Liver (tissue), 9 donors: ENCODE data around the gene TRMO. TPM values are rescaled to one million over a fixed set of nuclear protein-coding genes. Genes with fewer than 3 reads are reported as not detected.

Source experiments
- DNase-seq: peaks from one replicate; pipeline ENCODE4 v3.0.0-alpha.2; 2017; ENCODE audit warnings: low spot score
- H3K27ac ChIP-seq, 2 donors: one replicate each; pipeline ENCODE4 v1.7.0; 2013; ENCODE audit warnings: inconsistent platforms in 2 of 2, low read length in 2 of 2, control low read depth in 1 of 2, low read depth in 1 of 2, mild to moderate bottlenecking in 1 of 2
- H3K27me3 ChIP-seq, 4 donors: one replicate each; pipeline versions ENCODE4 v1.6.1 to v1.7.0; 2013; ENCODE audit warnings: low read length in 3 of 4, inconsistent platforms in 1 of 4, mild to moderate bottlenecking in 1 of 4, moderate library complexity in 1 of 4; ENCODE audit not compliant: control insufficient read depth in 4 of 4, insufficient read depth in 4 of 4
- H3K36me3 ChIP-seq, 4 donors: one replicate each; pipeline versions ENCODE4 v1.6.1 to v1.7.0; 2013; ENCODE audit warnings: low read length in 3 of 4, mild to moderate bottlenecking in 3 of 4, low read depth in 1 of 4, moderate library complexity in 1 of 4; ENCODE audit not compliant: control insufficient read depth in 4 of 4, insufficient read depth in 3 of 4
- H3K4me1 ChIP-seq, 4 donors: one replicate each; pipeline versions ENCODE4 v1.6.1 to v1.7.0; 2013; ENCODE audit warnings: low read length in 3 of 4, mild to moderate bottlenecking in 3 of 4, moderate library complexity in 1 of 4; ENCODE audit not compliant: control insufficient read depth in 4 of 4, insufficient read depth in 4 of 4
- H3K4me3 ChIP-seq, 3 donors: one replicate each; pipeline versions ENCODE4 v1.6.1 to v1.7.0; 2013; ENCODE audit warnings: low read length in 3 of 3, control low read depth in 1 of 3, low read depth in 1 of 3, mild to moderate bottlenecking in 1 of 3
- H3K9ac ChIP-seq, 2 donors: one replicate each; pipeline ENCODE4 v1.7.0; 2013; ENCODE audit warnings: low read length in 2 of 2, mild to moderate bottlenecking in 2 of 2, moderate library complexity in 2 of 2, control low read depth in 1 of 2, low read depth in 1 of 2
- H3K9me3 ChIP-seq, 4 donors: one replicate each; pipeline versions ENCODE4 v1.6.1 to v1.7.0; 2013; ENCODE audit warnings: low read length in 3 of 4; ENCODE audit not compliant: control insufficient read depth in 4 of 4
- ATF3 ChIP-seq: IDR thresholded peaks from 2 replicates; pipeline ENCODE4 v1.6.1; 2016; ENCODE audit warnings: antibody characterized with exemption
- CTCF ChIP-seq: fragments of 150-350 bp; IDR thresholded peaks from 2 replicates; pipeline ENCODE4 v1.5.1; 2017; ENCODE audit warnings: improper control_type of control experiment, low read depth, low read length; ENCODE audit not compliant: missing input control
- EGR1 ChIP-seq, 2 donors: IDR thresholded peaks; 2 replicates each; pipeline ENCODE4 v1.6.1; 2016 to 2018; ENCODE audit warnings: antibody characterized with exemption in 2 of 2, low read depth in 2 of 2
- FOXA1 ChIP-seq: IDR thresholded peaks from 2 replicates; pipeline ENCODE4 v1.6.1; 2016; ENCODE audit warnings: antibody characterized with exemption
- FOXA2 ChIP-seq: IDR thresholded peaks from 2 replicates; pipeline ENCODE4 v1.6.1; 2016; ENCODE audit warnings: antibody characterized with exemption
- GABPA ChIP-seq, 2 donors: IDR thresholded peaks in 1 of 2; conservative IDR thresholded peaks in 1 of 2; 2 replicates each; pipeline ENCODE4 v1.6.1; 2016; ENCODE audit warnings: antibody characterized with exemption in 2 of 2, mild to moderate bottlenecking in 1 of 2, moderate library complexity in 1 of 2
- HNF4A ChIP-seq, 2 donors: conservative IDR thresholded peaks; 2 replicates each; pipeline ENCODE4 v1.6.1; 2016; ENCODE audit warnings: antibody characterized with exemption in 2 of 2, mild to moderate bottlenecking in 2 of 2
- HNF4G ChIP-seq: IDR thresholded peaks from 2 replicates; pipeline ENCODE4 v1.6.1; 2016; ENCODE audit warnings: antibody characterized with exemption
- JUND ChIP-seq, 2 donors: IDR thresholded peaks; 2 replicates each; pipeline ENCODE4 v1.6.1; 2016; ENCODE audit warnings: antibody characterized with exemption in 2 of 2
- MAX ChIP-seq: IDR thresholded peaks from 2 replicates; pipeline ENCODE4 v1.6.1; 2016; ENCODE audit warnings: antibody characterized with exemption
- NR2F2 ChIP-seq: IDR thresholded peaks from 2 replicates; pipeline ENCODE4 v1.6.1; 2016; ENCODE audit warnings: antibody characterized with exemption
- RAD21 ChIP-seq, 2 donors: IDR thresholded peaks; 2 replicates each; pipeline ENCODE4 v1.6.1; 2016; ENCODE audit warnings: antibody characterized with exemption in 2 of 2, mild to moderate bottlenecking in 2 of 2
- REST ChIP-seq: IDR thresholded peaks from 2 replicates; pipeline ENCODE4 v1.6.1; 2016; ENCODE audit warnings: antibody characterized with exemption, mild to moderate bottlenecking
- RXRA ChIP-seq, 2 donors: IDR thresholded peaks; 2 replicates each; pipeline ENCODE4 v1.6.1; 2017 to 2018; ENCODE audit warnings: antibody characterized with exemption in 2 of 2, mild to moderate bottlenecking in 1 of 2
- SP1 ChIP-seq: IDR thresholded peaks from 2 replicates; pipeline ENCODE4 v1.6.1; 2018; ENCODE audit warnings: antibody characterized with exemption, mild to moderate bottlenecking
- TAF1 ChIP-seq: conservative IDR thresholded peaks from 2 replicates; pipeline ENCODE4 v1.6.1; 2016; ENCODE audit warnings: antibody characterized with exemption, mild to moderate bottlenecking
- YY1 ChIP-seq: IDR thresholded peaks from 2 replicates; pipeline ENCODE4 v1.6.1; 2016; ENCODE audit warnings: antibody characterized with exemption, mild to moderate bottlenecking
- ZBTB33 ChIP-seq: IDR thresholded peaks from 2 replicates; pipeline ENCODE4 v1.6.1; 2016; ENCODE audit warnings: antibody characterized with exemption
- WGBS: extraction: QIAGEN DNeasy Blood & Tissue Kit; methylation state at CpG from one replicate; pipeline ENCODE4 v1.1.7; 2013; 5-methylcytosine and 5-hydroxymethylcytosine counted together
- polyA plus RNA-seq, 2 donors: library from polyadenylated mRNA; stranded (reverse) in 1 of 2; unstranded in 1 of 2; fragments of 200-250 nt in 1 of 2; fragments of >200 nt in 1 of 2; fragmentation: Nextera tagmentation in 1 of 2; extraction: Ambion mirVana in 1 of 2; gene quantifications; one replicate each; pipeline versions ENCODE4 v1.2.1 to v1.2.3, GENCODE V29; 2013 to 2015
- total RNA-seq, 2 donors: library from RNA; depleted of rRNA; stranded (reverse); fragments of >200 nt; gene quantifications; one replicate each; pipeline ENCODE4 v1.2.3, GENCODE V29; 2014
- donor health status: healthy.
- donor health status: healthy.
- donor health status: healthy.
- donor health status: healthy.
- donor health status: healthy.

TRMO gene
- total and polyA plus RNA-seq, 4 donors: 7.0 to 13.2 (median 9.7) TPM

- H3K9ac ChIP-seq: no peak overlapping the region
- peaks cover 0 to 2% (median 0%) of the 10 kb centered on the region in 4 donors for H3K27me3 ChIP-seq
- no peaks in the 10 kb centered on the region for H3K9me3 ChIP-seq
- no peak for TF ChIP-seq NR2F2
- no peak for DNase-seq
- H3K36me3 ChIP-seq: no peaks in the 10 kb centered on the region
- no peaks in the 10 kb centered on the region for H3K4me1 ChIP-seq
- no peak overlapping the region for H3K27ac ChIP-seq
- no peak overlapping the region for H3K4me3 ChIP-seq
Observed at GRCh38 chr9:97943308-97943855, 21.1 kb upstream of the TRMO start.

- no peak for DNase-seq
- no peak overlapping the region for H3K27ac ChIP-seq
- no peak overlapping the region for H3K9ac ChIP-seq
- WGBS: 89% methylated on average over 1 of the region's 1 CpG
- no peaks in the 10 kb centered on the region for H3K9me3 ChIP-seq
- H3K36me3 ChIP-seq: no peaks in the 10 kb centered on the region
- H3K27me3 ChIP-seq: peaks cover 0 to 2% (median 0%) of the 10 kb centered on the region in 4 donors
- TF ChIP-seq FOXA1 (no peak), HNF4G (no peak), ZBTB33 (no peak), RAD21 (IDR thresholded peaks at IDR 0.05) (no peak), CTCF (no peak), EGR1 (IDR thresholded peaks at IDR 0.05; ENCODE audit: low read depth in 2 of 2) (no peak), TAF1 (no peak), GABPA (IDR thresholded peaks at IDR 0.05 in 1 of 2, conservative IDR thresholded peaks at IDR 0.05 in 1 of 2) (no peak), ATF3 (no peak), HNF4A (conservative IDR thresholded peaks at IDR 0.05) (no peak), RXRA (IDR thresholded peaks at IDR 0.05) (no peak), SP1 (no peak), REST (no peak), YY1 (no peak), NR2F2 (no peak), JUND (IDR thresholded peaks at IDR 0.05) (no peak), FOXA2 (no peak), MAX (no peak)
- no peaks in the 10 kb centered on the region for H3K4me1 ChIP-seq
- no peak overlapping the region for H3K4me3 ChIP-seq
Observed at GRCh38 chr9:97941323-97941722, 19.0 kb upstream of the TRMO start.
